Stimulated activated CD8-positive, alpha-beta memory T cell treated with anti-CD3 and anti-CD28 coated beads, Interleukin-12 subunit alpha, Interleukin-12 subunit beta, amount 100 ng/mL, for 4 hours (primary cell): Measurements from ENCODE around the gene ANKH.
"Not testable (repeated sequence)": the region's sequence is repeated elsewhere in the genome, so short reads cannot be mapped to it uniquely, and the experiment has no call there.

Source experiments
- DNase-seq: peaks from one replicate; pipeline ENCODE4 v3.0.0-alpha.2; 2020; ENCODE audit warnings: low read depth

ANKH gene

GRCh38 chr5:14826714-14827113 is 44.9 kb downstream of the ANKH start:
- DNase-seq = no peak

GRCh38 chr5:14825977-14826376 is 45.6 kb downstream of the ANKH start:
- no peak for DNase-seq

- DNase-seq = no peak
These were observed 47.1 kb downstream of the ANKH start for GRCh38 chr5:14824499-14824898.

- no peak for DNase-seq
These were observed 50.3 kb downstream of the ANKH start for GRCh38 chr5:14821100-14821845.

GRCh38 chr5:14818931-14819790 is 52.4 kb downstream of the ANKH start:
- DNase-seq = no peak

GRCh38 chr5:14817762-14818136 is 53.8 kb downstream of the ANKH start:
- not testable (repeated sequence) for DNase-seq

- no peak for DNase-seq
These were observed 54.4 kb downstream of the ANKH start for GRCh38 chr5:14816999-14817761.

- DNase-seq = no peak
These were observed 55.1 kb downstream of the ANKH start for GRCh38 chr5:14816374-14816998.

- DNase-seq = no peak
These were observed 57.8 kb downstream of the ANKH start for GRCh38 chr5:14813747-14814146.

GRCh38 chr5:14812166-14812565 is 59.4 kb downstream of the ANKH start:
- no peak for DNase-seq

- DNase-seq = no peak
These were observed 60.5 kb downstream of the ANKH start for GRCh38 chr5:14810928-14811572.

GRCh38 chr5:14810282-14810681 is 61.3 kb downstream of the ANKH start:
- DNase-seq = no peak

- DNase-seq = peak; percentile 57
These were observed 62.0 kb downstream of the ANKH start for GRCh38 chr5:14809369-14810155.

- DNase-seq = no peak
These were observed 64.1 kb downstream of the ANKH start for GRCh38 chr5:14807471-14807870.

GRCh38 chr5:14806456-14806855 is 65.1 kb downstream of the ANKH start:
- no peak for DNase-seq

GRCh38 chr5:14802541-14802940 is 69.0 kb downstream of the ANKH start:
- DNase-seq = no peak

- DNase-seq = no peak
These were observed 69.8 kb downstream of the ANKH start for GRCh38 chr5:14801792-14802191.

GRCh38 chr5:14797385-14797784 is 74.2 kb downstream of the ANKH start:
- DNase-seq = not testable (repeated sequence)

- DNase-seq = no peak
These were observed 76.9 kb downstream of the ANKH start for GRCh38 chr5:14794583-14795230.

- no peak for DNase-seq
These were observed 77.7 kb downstream of the ANKH start for GRCh38 chr5:14793851-14794250.
